Immature natural killer cell (primary cell): ENCODE data around the gene ICAM4. TPM values are rescaled to one million over a fixed set of nuclear protein-coding genes. Genes with fewer than 3 reads are reported as not detected.
"Not testable (repeated sequence)": the region's sequence is repeated elsewhere in the genome, so short reads cannot be mapped to it uniquely, and the experiment has no call there.

Experiments
- DNase-seq, 3 donors: peaks; one replicate each; pipeline ENCODE4 v3.0.0; 2022; ENCODE audit warnings: mixed read lengths in 1 of 3
- H3K27ac Mint-ChIP-seq, 6 donors: one replicate each; pipeline ENCODE4 v1.8.0; 2020; ENCODE audit warnings: mixed read lengths in 6 of 6, mild to moderate bottlenecking in 5 of 6, inconsistent platforms in 4 of 6, moderate library complexity in 3 of 6
- H3K27me3 Mint-ChIP-seq, 3 donors: one replicate each; pipeline ENCODE4 v1.8.0; 2020 to 2021; ENCODE audit warnings: low read depth in 3 of 3, mild to moderate bottlenecking in 3 of 3, mixed read lengths in 3 of 3, moderate library complexity in 3 of 3, inconsistent platforms in 1 of 3
- H3K36me3 Mint-ChIP-seq, 3 donors: one replicate each; pipeline ENCODE4 v1.8.0; 2020; ENCODE audit warnings: mixed read lengths in 3 of 3, inconsistent platforms in 2 of 3, mild to moderate bottlenecking in 2 of 3
- H3K4me1 Mint-ChIP-seq, 2 donors: one replicate each; pipeline ENCODE4 v1.8.0; 2020; ENCODE audit warnings: inconsistent platforms in 2 of 2, mild to moderate bottlenecking in 2 of 2, mixed read lengths in 2 of 2, moderate library complexity in 1 of 2
- H3K4me3 Mint-ChIP-seq, 5 donors: one replicate each; pipeline ENCODE4 v1.8.0; 2020; ENCODE audit warnings: mild to moderate bottlenecking in 5 of 5, mixed read lengths in 5 of 5, inconsistent platforms in 3 of 5, moderate library complexity in 3 of 5
- H3K9me3 Mint-ChIP-seq, 6 donors: one replicate each; pipeline ENCODE4 v1.8.0; 2020; ENCODE audit warnings: mild to moderate bottlenecking in 6 of 6, mixed read lengths in 6 of 6, inconsistent platforms in 4 of 6, moderate library complexity in 3 of 6
- polyA plus RNA-seq, 3 donors: library from polyadenylated mRNA; unstranded; fragments of 300-500 nt; fragmentation: Illumina TruSeq; gene quantifications; one replicate each; pipeline ENCODE4 v1.2.3, GENCODE V29; 2021

Gene ICAM4
- polyA plus RNA-seq, 3 donors from 2014 or later: 0.63 to 1.1 TPM; not detected in 1

- Mint-ChIP-seq H3K4me1 (peaks cover 24 to 40% of the 10 kb centered on the region in 2 donors), H3K9me3 (no peaks in the 10 kb centered on the region), H3K27ac (peak overlapping the region in 4 of 6 donors; percentile 17 to 73 (median 32)), H3K4me3 (peak overlapping the region in 1 of 5 donors; percentile 27), H3K36me3 (peaks cover 4 to 19% (median 7%) of the 10 kb centered on the region in 3 donors), H3K27me3 (peaks cover 0 to 5% (median under 1%) of the 10 kb centered on the region in 3 donors)
- DNase-seq: no peak
Measured at GRCh38 chr19:10277795-10278589, 8.8 kb upstream of the ICAM4 start.

GRCh38 chr19:10278935-10279334 lies 7.8 kb upstream of the ICAM4 start:
- peaks cover 0 to 5% (median 0%) of the 10 kb centered on the region in 3 donors for H3K27me3 Mint-ChIP-seq
- peak overlapping the region; percentile 31 to 67 (median 46) for H3K4me3 Mint-ChIP-seq
- H3K27ac Mint-ChIP-seq: peak overlapping the region in 5 of 6 donors; percentile 53 to 89 (median 81)
- H3K36me3 Mint-ChIP-seq: peaks cover 6 to 24% (median 8%) of the 10 kb centered on the region in 3 donors
- DNase-seq: no peak
- no peaks in the 10 kb centered on the region for H3K9me3 Mint-ChIP-seq
- H3K4me1 Mint-ChIP-seq: peaks cover 25 to 38% of the 10 kb centered on the region in 2 donors

- Mint-ChIP-seq H3K4me1 (peaks cover 20 to 30% of the 10 kb centered on the region in 2 donors), H3K27me3 (peaks cover 0 to 5% (median 0%) of the 10 kb centered on the region in 3 donors), H3K4me3 (peak overlapping the region; percentile 15 to 75 (median 68)), H3K27ac (peak overlapping the region; percentile 78 to 94 (median 86)), H3K9me3 (no peaks in the 10 kb centered on the region), H3K36me3 (peaks cover 5 to 27% (median 9%) of the 10 kb centered on the region in 3 donors)
- peak in 2 of 3 donors; percentile 29 to 38 for DNase-seq
Measured at GRCh38 chr19:10279737-10280442, 6.9 kb upstream of the ICAM4 start.

- not testable (repeated sequence) for H3K4me3 Mint-ChIP-seq, DNase-seq, H3K27ac Mint-ChIP-seq, H3K9me3 Mint-ChIP-seq
- Mint-ChIP-seq H3K4me1 (peaks cover 37 to 49% of the 10 kb centered on the region in 2 donors), H3K36me3 (peaks cover 18 to 37% (median 26%) of the 10 kb centered on the region in 3 donors), H3K27me3 (peaks cover 3 to 10% (median 7%) of the 10 kb centered on the region in 3 donors)
Measured at GRCh38 chr19:10282043-10282442, 4.7 kb upstream of the ICAM4 start.

- peaks cover 49 to 57% of the 10 kb centered on the region in 2 donors for H3K4me1 Mint-ChIP-seq
Measured at GRCh38 chr19:10283301-10284064, 3.3 kb upstream of the ICAM4 start.

GRCh38 chr19:10284065-10284959 lies 2.4 kb upstream of the ICAM4 start:
- no peak overlapping the region for H3K4me3 Mint-ChIP-seq
- peaks cover 18 to 29% (median 26%) of the 10 kb centered on the region in 3 donors for H3K36me3 Mint-ChIP-seq
- H3K27me3 Mint-ChIP-seq: peaks cover 12 to 31% (median 22%) of the 10 kb centered on the region in 3 donors
- peaks cover 52 to 59% of the 10 kb centered on the region in 2 donors for H3K4me1 Mint-ChIP-seq
- no peak overlapping the region for H3K27ac Mint-ChIP-seq
- peaks cover 0 to 3% (median 0%) of the 10 kb centered on the region in 6 donors for H3K9me3 Mint-ChIP-seq
- no peak for DNase-seq

More at GRCh38 chr19:10283301-10284064, 3.3 kb upstream of the ICAM4 start:
- peaks cover 10 to 23% (median 16%) of the 10 kb centered on the region in 3 donors for H3K27me3 Mint-ChIP-seq
- H3K9me3 Mint-ChIP-seq: peaks cover 0 to 3% (median 0%) of the 10 kb centered on the region in 6 donors
- no peak overlapping the region for H3K4me3 Mint-ChIP-seq
- no peak overlapping the region for H3K27ac Mint-ChIP-seq
- peaks cover 18 to 33% (median 26%) of the 10 kb centered on the region in 3 donors for H3K36me3 Mint-ChIP-seq
- no peak for DNase-seq

GRCh38 chr19:10284960-10285278 lies 1.8 kb upstream of the ICAM4 start:
- H3K27ac Mint-ChIP-seq: no peak overlapping the region
- peaks cover 49 to 56% of the 10 kb centered on the region in 2 donors for H3K4me1 Mint-ChIP-seq
- H3K27me3 Mint-ChIP-seq: peaks cover 13 to 34% (median 20%) of the 10 kb centered on the region in 3 donors
- no peak for DNase-seq
- peaks cover 0 to 3% (median 0%) of the 10 kb centered on the region in 6 donors for H3K9me3 Mint-ChIP-seq
- H3K4me3 Mint-ChIP-seq: no peak overlapping the region
- H3K36me3 Mint-ChIP-seq: peaks cover 18 to 28% (median 24%) of the 10 kb centered on the region in 3 donors

GRCh38 chr19:10285393-10285792 lies 1.4 kb upstream of the ICAM4 start:
- Mint-ChIP-seq H3K9me3 (peaks cover 0 to 3% (median 0%) of the 10 kb centered on the region in 6 donors), H3K36me3 (peaks cover 18 to 26% (median 23%) of the 10 kb centered on the region in 3 donors), H3K4me3 (no peak overlapping the region), H3K4me1 (peaks cover 50 to 56% of the 10 kb centered on the region in 2 donors), H3K27me3 (peaks cover 18 to 38% (median 21%) of the 10 kb centered on the region in 3 donors), H3K27ac (peak overlapping the region in 1 of 6 donors; percentile 26)
- DNase-seq: no peak

GRCh38 chr19:10288662-10289166 lies 2.0 kb downstream of the ICAM4 start:
- Mint-ChIP-seq H3K4me1 (peaks cover 75 to 83% of the 10 kb centered on the region in 2 donors), H3K9me3 (peaks cover 0 to 4% (median 0%) of the 10 kb centered on the region in 6 donors), H3K4me3 (peak overlapping the region; percentile 78 to 85 (median 83)), H3K27me3 (peaks cover 44 to 70% (median 48%) of the 10 kb centered on the region in 3 donors), H3K27ac (peak overlapping the region in 3 of 6 donors; percentile 41 to 66 (median 49)), H3K36me3 (peaks cover 18 to 22% (median 18%) of the 10 kb centered on the region in 3 donors)
- no peak for DNase-seq

- Mint-ChIP-seq H3K27me3 (peaks cover 44 to 75% (median 49%) of the 10 kb centered on the region in 3 donors), H3K27ac (peak overlapping the region in 3 of 6 donors; percentile 41 to 66 (median 49)), H3K9me3 (peaks cover 0 to 4% (median 0%) of the 10 kb centered on the region in 6 donors), H3K4me3 (peak overlapping the region; percentile 78 to 85 (median 83)), H3K36me3 (peaks cover 18% of the 10 kb centered on the region in 3 donors), H3K4me1 (peaks cover 75 to 83% of the 10 kb centered on the region in 2 donors)
- DNase-seq: peak; percentile 57 to 68 (median 63)
Measured at GRCh38 chr19:10289167-10289835, 2.5 kb downstream of the ICAM4 start.

GRCh38 chr19:10289836-10290356 lies 3.1 kb downstream of the ICAM4 start, which contains the start of gene ICAM5:
TSS of gene ICAM5 (plus strand) at chr19:10289952. CDS start at chr19:10290044, 92 bp downstream.
- H3K36me3 Mint-ChIP-seq: peaks cover 13 to 17% (median 14%) of the 10 kb centered on the region in 3 donors
- H3K4me3 Mint-ChIP-seq: peak within 1 kb of the TSS; percentile 83 to 90 (median 85)
- peaks cover 50 to 77% (median 51%) of the 10 kb centered on the region in 3 donors for H3K27me3 Mint-ChIP-seq
- DNase-seq: peak in 2 of 3 donors; percentile 24 to 36
- peaks cover 77 to 82% of the 10 kb centered on the region in 2 donors for H3K4me1 Mint-ChIP-seq
- H3K9me3 Mint-ChIP-seq: peaks cover 0 to 4% (median 0%) of the 10 kb centered on the region in 6 donors
- peak within 1 kb of the TSS in 3 of 6 donors; percentile 41 to 66 (median 49) for H3K27ac Mint-ChIP-seq
